ENCODE results near the gene STAG2. TPM values are rescaled to one million over a fixed set of nuclear protein-coding genes. Genes with fewer than 3 reads are reported as not detected.

STAG2 gene
- total and polyA plus RNA-seq, 2 experiments from 2014 or later: 29.2 to 51.7 TPM

DNA sequence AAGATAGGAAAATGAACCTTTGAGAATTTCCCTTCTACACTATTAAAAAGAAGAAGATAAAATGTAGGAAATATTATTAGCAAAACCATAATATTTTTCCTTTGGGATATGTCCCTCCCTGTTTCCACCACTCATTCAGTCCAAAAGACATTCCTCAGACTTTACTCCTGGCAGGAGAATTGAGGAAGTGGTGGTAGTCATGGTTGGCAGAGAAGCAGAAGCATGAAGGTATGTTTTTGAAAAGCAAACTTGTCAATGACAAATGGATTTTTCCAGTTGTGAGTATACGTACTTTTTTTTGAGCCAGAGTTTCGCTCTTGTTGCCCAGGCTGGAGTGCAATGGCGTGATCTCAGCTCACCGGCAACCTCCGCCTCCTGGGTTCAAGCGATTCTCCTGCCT, 13.7 kb downstream of the STAG2 start:
- WGBS, 2 experiments (ENCODE audit: low coverage in 1 of 2, low lambda C conversion rate in 2 of 2, missing lambda C conversion rate in 2 of 2): 69 to 74% methylated on average over 6 of the region's 6 CpGs
- no peaks in the 10 kb centered on the region for H3K27me3 ChIP-seq (replicated peaks; ENCODE audit: insufficient read depth)
- peaks cover 100% of the 10 kb centered on the region for H3K79me2 ChIP-seq (ENCODE audit: insufficient read depth)
- peak overlapping the region; percentile 43 for H3K4me2 ChIP-seq (ENCODE audit: unreplicated experiment)
- TF ChIP-seq EZH2 (IDR thresholded peaks at IDR 0.05; ENCODE audit: insufficient read depth, poor library complexity, severe bottlenecking): no peak
- no peak for TF ChIP-seq EZH2phosphoT487 (IDR thresholded peaks at IDR 0.05; ENCODE audit: insufficient read depth, low read depth)
- H3K9me2 ChIP-seq (ENCODE audit: insufficient read depth): no peaks in the 10 kb centered on the region
- H3F3A ChIP-seq (ENCODE audit: insufficient read depth): no peaks in the 10 kb centered on the region
- DNase-seq: peak; percentile 65
- H2AFZ ChIP-seq: no peak overlapping the region
- H3K4me3 ChIP-seq: 0 out of 2 replicates have a peak overlapping the region, but pooled peaks have one; percentile 0
- peaks cover 15% of the 10 kb centered on the region for H3K4me1 ChIP-seq (ENCODE audit: insufficient read depth)
- H3K27ac ChIP-seq: peak overlapping the region; percentile 57
- no peaks in the 10 kb centered on the region for H3K9me3 ChIP-seq (ENCODE audit: low read depth)
- H3K9ac ChIP-seq: no peak overlapping the region
- peaks cover 4% of the 10 kb centered on the region; the same call in 1 of the 2 replicates for H4K20me1 ChIP-seq (ENCODE audit: insufficient read depth)
- no peaks in the 10 kb centered on the region for H3K36me3 ChIP-seq (ENCODE audit: low read depth)
- in situ Hi-C loops (cut with MboI): no loop called here

DNA sequence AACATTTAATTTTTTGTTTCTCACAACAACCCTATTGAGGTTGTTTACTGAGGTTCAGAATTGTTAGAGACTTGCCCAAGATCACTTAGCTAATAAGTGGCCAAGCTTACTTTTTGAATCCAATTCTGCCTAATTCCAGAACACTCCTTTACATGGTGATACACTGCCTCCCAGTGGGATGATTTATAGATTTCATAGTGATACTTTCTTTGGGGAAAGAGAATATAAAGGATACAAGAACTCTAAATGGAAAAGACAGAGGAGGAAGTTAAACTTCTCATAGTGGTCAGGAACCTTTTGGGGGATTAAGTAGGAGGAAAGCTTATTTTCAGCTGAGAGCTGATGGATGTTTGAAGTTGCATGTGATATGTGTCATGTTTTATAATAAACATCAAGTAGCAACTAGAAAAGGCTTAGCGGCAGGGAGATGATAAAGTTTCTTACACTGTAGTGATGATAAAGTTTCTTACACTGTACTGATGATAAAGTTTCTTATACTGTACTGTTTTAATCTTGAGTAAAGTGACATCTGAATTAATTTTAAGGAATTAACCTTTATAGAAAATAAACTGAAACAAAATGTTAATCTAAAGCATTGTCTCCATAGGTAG, 15.3 kb downstream of the STAG2 start:
- H4K20me1 ChIP-seq (ENCODE audit: insufficient read depth): no peaks in the 10 kb centered on the region; the same call in 1 of the 2 replicates
- no peaks in the 10 kb centered on the region for H3K36me3 ChIP-seq (ENCODE audit: low read depth)
- no peak overlapping the region for H3K9ac ChIP-seq
- H2AFZ ChIP-seq: no peak overlapping the region
- no peaks in the 10 kb centered on the region for H3K27me3 ChIP-seq (replicated peaks; ENCODE audit: insufficient read depth)
- no peaks in the 10 kb centered on the region for H3F3A ChIP-seq (ENCODE audit: insufficient read depth)
- H3K79me2 ChIP-seq (ENCODE audit: insufficient read depth): peaks cover 100% of the 10 kb centered on the region
- peaks cover 24% of the 10 kb centered on the region for H3K4me1 ChIP-seq (ENCODE audit: insufficient read depth)
- DNase-seq: peak; percentile 55
- in situ Hi-C loops (cut with MboI): no loop called here
- H3K4me2 ChIP-seq (ENCODE audit: unreplicated experiment): no peak overlapping the region
- no peak overlapping the region for H3K27ac ChIP-seq
- H3K4me3 ChIP-seq: no peak overlapping the region
- WGBS, 2 experiments (ENCODE audit: low coverage in 1 of 2, low lambda C conversion rate in 2 of 2, missing lambda C conversion rate in 2 of 2): 96 to 100% methylated on average over 1 of the region's 1 CpG
- no peaks in the 10 kb centered on the region for H3K9me3 ChIP-seq (ENCODE audit: low read depth)
- H3K9me2 ChIP-seq (ENCODE audit: insufficient read depth): no peaks in the 10 kb centered on the region
- TF ChIP-seq EZH2 (IDR thresholded peaks at IDR 0.05; ENCODE audit: insufficient read depth, poor library complexity, severe bottlenecking) (no peak), EZH2phosphoT487 (IDR thresholded peaks at IDR 0.05; ENCODE audit: insufficient read depth, low read depth) (no peak)

DNA sequence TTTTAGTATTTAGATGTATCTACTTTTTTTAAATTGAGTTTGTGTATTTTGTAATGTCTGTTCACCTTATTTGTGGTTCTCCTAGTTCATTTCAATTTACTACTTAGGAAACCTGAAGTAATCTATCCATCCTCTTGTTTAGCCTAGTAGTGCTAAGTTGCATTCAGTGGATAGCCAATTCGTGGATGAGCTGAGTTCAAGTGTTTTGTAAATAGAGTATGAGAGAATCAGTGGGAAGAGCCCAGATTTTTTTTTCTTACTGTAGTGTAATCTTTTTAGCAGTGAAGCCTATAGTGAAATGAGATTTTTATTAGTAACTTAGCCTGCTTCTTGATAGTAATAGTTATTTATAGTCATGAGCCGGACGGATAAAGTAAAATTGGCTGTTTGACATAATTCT, 21.7 kb downstream of the STAG2 start:
- H3K79me2 ChIP-seq (ENCODE audit: insufficient read depth): peaks cover 100% of the 10 kb centered on the region
- H3K9ac ChIP-seq: 0 out of 2 replicates have a peak overlapping the region, but pooled peaks have one; percentile 10
- H3K9me2 ChIP-seq (ENCODE audit: insufficient read depth): no peaks in the 10 kb centered on the region
- 0 out of 2 replicates have a peak overlapping the region, but pooled peaks have one; percentile 8 for H3K27ac ChIP-seq
- H3K27me3 ChIP-seq (replicated peaks; ENCODE audit: insufficient read depth): no peaks in the 10 kb centered on the region
- H3K9me3 ChIP-seq (ENCODE audit: low read depth): no peaks in the 10 kb centered on the region
- no peaks in the 10 kb centered on the region for H3F3A ChIP-seq (ENCODE audit: insufficient read depth)
- TF ChIP-seq EZH2phosphoT487 (IDR thresholded peaks at IDR 0.05; ENCODE audit: insufficient read depth, low read depth) (no peak), EZH2 (IDR thresholded peaks at IDR 0.05; ENCODE audit: insufficient read depth, poor library complexity, severe bottlenecking) (no peak)
- in situ Hi-C loops (cut with MboI): no loop called here
- peaks cover 19% of the 10 kb centered on the region; the same call in 1 of the 2 replicates for H3K4me1 ChIP-seq (ENCODE audit: insufficient read depth)
- no peak overlapping the region for H2AFZ ChIP-seq
- H3K4me3 ChIP-seq: no peak overlapping the region
- no peaks in the 10 kb centered on the region; the same call in 1 of the 2 replicates for H4K20me1 ChIP-seq (ENCODE audit: insufficient read depth)
- H3K36me3 ChIP-seq (ENCODE audit: low read depth): no peaks in the 10 kb centered on the region
- WGBS, 2 experiments (ENCODE audit: low coverage in 1 of 2, low lambda C conversion rate in 2 of 2, missing lambda C conversion rate in 2 of 2): 45 to 59% methylated on average over 3 of the region's 3 CpGs
- no peak for DNase-seq
- H3K4me2 ChIP-seq (ENCODE audit: unreplicated experiment): peak overlapping the region; percentile 28

DNA sequence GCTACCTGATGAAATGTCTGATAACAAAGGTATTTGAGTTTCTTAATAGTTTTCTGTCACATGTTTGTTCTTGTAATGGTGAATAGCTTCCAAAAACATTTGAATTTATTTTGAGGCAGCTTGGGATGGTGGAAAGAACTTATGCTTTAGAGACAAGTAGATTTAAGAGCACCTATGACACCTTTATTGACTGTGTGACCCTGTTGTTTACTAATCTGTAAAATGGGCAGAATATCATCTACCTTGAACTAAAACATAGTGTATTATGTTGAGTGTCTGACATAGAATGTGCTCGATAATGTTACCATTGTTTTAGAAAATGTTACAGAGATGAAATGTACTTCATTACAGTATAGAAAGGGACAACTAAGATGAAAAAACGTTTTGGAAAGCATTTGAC, 24.9 kb downstream of the STAG2 start:
- no peak overlapping the region for H3K9ac ChIP-seq
- no peaks in the 10 kb centered on the region; the same call in 1 of the 2 replicates for H4K20me1 ChIP-seq (ENCODE audit: insufficient read depth)
- TF ChIP-seq EZH2phosphoT487 (IDR thresholded peaks at IDR 0.05; ENCODE audit: insufficient read depth, low read depth): no peak
- TF ChIP-seq EZH2 (IDR thresholded peaks at IDR 0.05; ENCODE audit: insufficient read depth, poor library complexity, severe bottlenecking): no peak
- no peak for DNase-seq
- H3K79me2 ChIP-seq (ENCODE audit: insufficient read depth): peaks cover 100% of the 10 kb centered on the region
- no peaks in the 10 kb centered on the region for H3K27me3 ChIP-seq (replicated peaks; ENCODE audit: insufficient read depth)
- no peaks in the 10 kb centered on the region for H3K9me2 ChIP-seq (ENCODE audit: insufficient read depth)
- no peak overlapping the region for H3K4me3 ChIP-seq
- in situ Hi-C loops (cut with MboI): no loop called here
- peaks cover 12% of the 10 kb centered on the region; the same call in 1 of the 2 replicates for H3K4me1 ChIP-seq (ENCODE audit: insufficient read depth)
- no peak overlapping the region for H3K27ac ChIP-seq
- 94 to 98% methylated on average over 2 of the region's 2 CpGs for WGBS, 2 experiments (ENCODE audit: low coverage in 1 of 2, low lambda C conversion rate in 2 of 2, missing lambda C conversion rate in 2 of 2)
- no peak overlapping the region for H3K4me2 ChIP-seq (ENCODE audit: unreplicated experiment)
- H3F3A ChIP-seq (ENCODE audit: insufficient read depth): no peaks in the 10 kb centered on the region
- H2AFZ ChIP-seq: no peak overlapping the region
- no peaks in the 10 kb centered on the region for H3K36me3 ChIP-seq (ENCODE audit: low read depth)
- H3K9me3 ChIP-seq (ENCODE audit: low read depth): no peaks in the 10 kb centered on the region

Data from GM23248 (cell line).